H1 (cell line): ENCODE data around the gene MTCH1. TPM values are rescaled to one million over a fixed set of nuclear protein-coding genes. Genes with fewer than 3 reads are reported as not detected.

Experiments used
- CTCF ChIA-PET: fragments of 300-600 bp; sonication (Branson Sonifier 250); formaldehyde crosslinking; loops from one replicate; lab custom pipeline; 2021; ENCODE audit not compliant: partially characterized antibody; lab: Charles Lee
- POLR2A ChIA-PET: fragments of 300-600 bp; sonication (Branson Sonifier 250); formaldehyde crosslinking; loops from one replicate; lab custom pipeline; 2021; ENCODE audit warnings: inconsistent platforms; ENCODE audit not compliant: partially characterized antibody; lab: Charles Lee
- DNase-seq, 2 experiments: peaks; one replicate each; pipeline versions ENCODE4 v3.0.0 to v3.0.0-alpha.2; 2010 to 2022; ENCODE audit warnings: low spot score in 2 of 2, low read depth in 1 of 2, mixed read lengths in 1 of 2
- FAIRE-seq: peaks from 2 replicates; lab custom pipeline; 2011; peaks lifted over from hg19 to GRCh38; lab: Jason Lieb, UNC
- H2AFZ ChIP-seq: 2 replicates; pipeline ENCODE4 v1.8.1; 2012; ENCODE audit warnings: low read length, inconsistent platforms
- H2AK5ac ChIP-seq: 2 replicates; pipeline ENCODE4 v1.6.1; 2013; ENCODE audit warnings: low read depth, low read length
- H2BK120ac ChIP-seq: replicated peaks from 2 replicates; pipeline ENCODE3; 2013; ENCODE audit warnings: low read depth, low read length, inconsistent platforms
- H2BK12ac ChIP-seq: 2 replicates; pipeline ENCODE4 v1.6.1; 2013; ENCODE audit warnings: low read depth, low read length
- H2BK15ac ChIP-seq: 2 replicates; pipeline ENCODE4 v1.6.1; 2013; ENCODE audit warnings: low read length
- H2BK20ac ChIP-seq: 2 replicates; pipeline ENCODE4 v1.6.1; 2013; ENCODE audit warnings: low read length
- H2BK5ac ChIP-seq: 2 replicates; pipeline ENCODE4 v1.6.1; 2013; ENCODE audit warnings: low read depth, low read length
- H3K14ac ChIP-seq: 2 replicates; pipeline ENCODE4 v1.6.1; 2013; ENCODE audit warnings: inconsistent platforms; ENCODE audit not compliant: insufficient read length
- H3K18ac ChIP-seq: 2 replicates; pipeline ENCODE4 v1.6.1; 2013; ENCODE audit warnings: low read length; ENCODE audit errors: extremely low read depth
- H3K23ac ChIP-seq: 2 replicates; pipeline ENCODE4 v1.6.1; 2013; ENCODE audit warnings: inconsistent platforms; ENCODE audit not compliant: insufficient read length
- H3K23me2 ChIP-seq: 2 replicates; pipeline ENCODE4 v1.6.1; 2013; ENCODE audit warnings: low read depth, low read length
- H3K27ac ChIP-seq: 2 replicates; pipeline ENCODE4 v1.6.1; 2011; ENCODE audit warnings: low read depth, low read length, inconsistent platforms
- H3K27me3 ChIP-seq, 4 experiments: replicated peaks in 1 of 4; 1 replicate in 1 of 4; 2 replicates in 3 of 4; pipeline versions ENCODE4 v1.6.1 to v1.8.1; 2011 to 2013; ENCODE audit warnings: low read length in 3 of 4, mild to moderate bottlenecking in 3 of 4, inconsistent platforms in 2 of 4, mixed read lengths in 2 of 4, moderate library complexity in 1 of 4; ENCODE audit not compliant: control insufficient read depth in 3 of 4, insufficient read depth in 3 of 4; ENCODE audit errors: extremely low read depth in 1 of 4
- H3K36me3 ChIP-seq, 4 experiments: 2 replicates each; pipeline versions ENCODE4 v1.6.1 to v1.8.1; 2011 to 2013; ENCODE audit warnings: mild to moderate bottlenecking in 4 of 4, low read length in 3 of 4, moderate library complexity in 2 of 4, control low read depth in 1 of 4, inconsistent platforms in 1 of 4; ENCODE audit not compliant: insufficient read depth in 4 of 4, control insufficient read depth in 2 of 4
- H3K4ac ChIP-seq: replicated peaks from 2 replicates; pipeline ENCODE3; 2013; ENCODE audit warnings: low read length, low read depth, mixed read lengths, inconsistent platforms; ENCODE audit not compliant: insufficient read length
- H3K4me1 ChIP-seq, 4 experiments: replicated peaks in 1 of 4; 1 replicate in 1 of 4; 2 replicates in 3 of 4; pipeline versions ENCODE4 v1.6.1 to v1.8.1; 2011 to 2013; ENCODE audit warnings: low read length in 3 of 4, inconsistent platforms in 2 of 4, mixed read lengths in 1 of 4; ENCODE audit not compliant: insufficient read depth in 4 of 4, control insufficient read depth in 3 of 4
- H3K4me2 ChIP-seq, 2 experiments: 2 replicates each; pipeline versions ENCODE4 v1.6.1 to v1.8.1; 2011 to 2013; ENCODE audit warnings: low read depth in 2 of 2, low read length in 2 of 2, control low read depth in 1 of 2, inconsistent platforms in 1 of 2, mild to moderate bottlenecking in 1 of 2; ENCODE audit not compliant: insufficient read depth in 1 of 2
- H3K4me3 ChIP-seq, 4 experiments: fragments of 200-600, 300-600 bp in 1 of 4; sonication (generic), shearing (Covaris generic), sonication (Bioruptor Twin) in 1 of 4; 2 replicates each; pipeline versions ENCODE4 v1.5.1 to v1.8.1; 2011 to 2016; ENCODE audit warnings: low read length in 4 of 4, low read depth in 3 of 4, control low read depth in 2 of 4, inconsistent platforms in 2 of 4, mild to moderate bottlenecking in 2 of 4, mixed read lengths in 1 of 4, moderate library complexity in 1 of 4; ENCODE audit not compliant: insufficient read depth in 2 of 4; ENCODE audit errors: extremely low read depth in 1 of 4
- H3K56ac ChIP-seq: replicated peaks from 2 replicates; pipeline ENCODE3; 2013; ENCODE audit warnings: low read depth, mild to moderate bottlenecking, mixed read lengths, low read length, inconsistent platforms; ENCODE audit not compliant: insufficient read length
- H3K79me1 ChIP-seq: 2 replicates; pipeline ENCODE4 v1.6.1; 2013; ENCODE audit warnings: low read depth, low read length, control low read depth
- H3K79me2 ChIP-seq, 2 experiments: 2 replicates each; pipeline versions ENCODE4 v1.6.1 to v1.8.1; 2012 to 2013; ENCODE audit warnings: low read length in 2 of 2, mild to moderate bottlenecking in 2 of 2, inconsistent platforms in 1 of 2; ENCODE audit not compliant: insufficient read depth in 2 of 2, control insufficient read depth in 1 of 2
- H3K9ac ChIP-seq, 4 experiments: replicated peaks in 1 of 4; 1 replicate in 1 of 4; 2 replicates in 3 of 4; pipeline versions ENCODE4 v1.6.1 to v1.8.1; 2011 to 2013; ENCODE audit warnings: low read depth in 3 of 4, low read length in 3 of 4, control low read depth in 2 of 4, mild to moderate bottlenecking in 2 of 4, moderate library complexity in 2 of 4, inconsistent platforms in 1 of 4; ENCODE audit errors: extremely low read depth in 1 of 4
- H3K9me3 ChIP-seq, 2 experiments: 2 replicates each; pipeline versions ENCODE4 v1.6.1 to v1.8.1; 2012 to 2013; ENCODE audit warnings: mild to moderate bottlenecking in 2 of 2, moderate library complexity in 2 of 2, control low read depth in 1 of 2, inconsistent platforms in 1 of 2, low read depth in 1 of 2, low read length in 1 of 2, mixed read lengths in 1 of 2; ENCODE audit not compliant: insufficient read depth in 2 of 2
- H4K20me1 ChIP-seq, 2 experiments: replicated peaks in 1 of 2; 2 replicates each; pipeline versions ENCODE3 to v1.8.1; 2011 to 2013; ENCODE audit warnings: inconsistent platforms in 2 of 2, low read length in 2 of 2, mild to moderate bottlenecking in 1 of 2; ENCODE audit not compliant: insufficient read depth in 2 of 2, control insufficient read depth in 1 of 2
- H4K5ac ChIP-seq: 2 replicates; pipeline ENCODE4 v1.6.1; 2013; ENCODE audit warnings: low read length, low read depth, mixed read lengths, inconsistent platforms; ENCODE audit not compliant: insufficient read length
- H4K8ac ChIP-seq: 2 replicates; pipeline ENCODE4 v1.8.0; 2013; ENCODE audit warnings: mild to moderate bottlenecking, moderate library complexity, low read length, inconsistent platforms; ENCODE audit not compliant: insufficient read depth; ENCODE audit errors: extremely low read depth
- H4K91ac ChIP-seq: replicated peaks from 2 replicates; pipeline ENCODE3; 2013; ENCODE audit warnings: low read length, mixed read lengths, inconsistent platforms; ENCODE audit not compliant: insufficient read length
- ASH2L ChIP-seq: fragments of 200-600, 300-600 bp; sonication (generic); IDR thresholded peaks from one replicate; pipeline ENCODE4 v1.7.1; 2017; ENCODE audit warnings: low read length
- BRCA1 ChIP-seq: IDR thresholded peaks from 2 replicates; pipeline ENCODE4 v1.6.1; 2012; ENCODE audit warnings: low read depth, low read length, improper control_type of control experiment
- CBX5 ChIP-seq: fragments of 300-800, 300-1000 bp; sonication (generic); IDR thresholded peaks from 2 replicates; pipeline ENCODE4 v1.7.1; 2016; ENCODE audit warnings: antibody characterized with exemption, low read length, low read depth
- CHD2 ChIP-seq: IDR thresholded peaks from 2 replicates; pipeline ENCODE4 v1.6.1; 2012; ENCODE audit warnings: low read length, improper control_type of control experiment
- KDM5A ChIP-seq: fragments of 200-600 bp; IDR thresholded peaks from 2 replicates; pipeline ENCODE4 v1.7.1; 2012; ENCODE audit warnings: mild to moderate bottlenecking, low read length, inconsistent platforms, mixed read lengths
- PHF8 ChIP-seq: fragments of 200-600 bp; sonication (generic); conservative IDR thresholded peaks from 2 replicates; pipeline ENCODE4 v1.7.1; 2012; ENCODE audit warnings: low read depth, mild to moderate bottlenecking, inconsistent platforms, low read length, moderate library complexity
- POLR2A ChIP-seq, 2 experiments: IDR thresholded peaks; 1 replicate in 1 of 2; 2 replicates in 1 of 2; pipeline ENCODE4 v1.6.1; 2011; ENCODE audit warnings: low read depth in 2 of 2, low read length in 2 of 2, mild to moderate bottlenecking in 2 of 2; ENCODE audit errors: control extremely low read depth in 1 of 2
- RAD21 ChIP-seq, 2 experiments: IDR thresholded peaks in 1 of 2; conservative IDR thresholded peaks in 1 of 2; 2 replicates each; pipeline ENCODE4 v1.6.1; 2011; ENCODE audit warnings: low read depth in 2 of 2, low read length in 2 of 2, improper control_type of control experiment in 1 of 2, inconsistent platforms in 1 of 2, mild to moderate bottlenecking in 1 of 2, moderate library complexity in 1 of 2
- SP1 ChIP-seq: IDR thresholded peaks from 2 replicates; pipeline ENCODE4 v1.6.1; 2011; ENCODE audit warnings: low read depth, low read length
- SP4 ChIP-seq: IDR thresholded peaks from 2 replicates; pipeline ENCODE4 v1.6.1; 2012; ENCODE audit warnings: low read length, inconsistent platforms
- TAF1 ChIP-seq: IDR thresholded peaks from 2 replicates; pipeline ENCODE4 v1.6.1; 2011; ENCODE audit warnings: mild to moderate bottlenecking, low read depth, low read length
- WGBS, 2 experiments: shearing (Covaris generic) in 1 of 2; methylation state at CpG; one replicate each; pipeline versions ENCODE4 v1.1.6 to v1.1.7; 2013 to 2015; ENCODE audit warnings: low lambda C conversion rate in 2 of 2, mixed read lengths in 2 of 2, inconsistent platforms in 1 of 2, low coverage in 1 of 2, missing lambda C conversion rate in 1 of 2; ENCODE audit not compliant: insufficient replicate concordance in 2 of 2, insufficient coverage in 1 of 2, insufficient read length in 1 of 2; ENCODE audit errors: extremely low coverage in 1 of 2, missing lambda C conversion rate in 1 of 2; 5-methylcytosine and 5-hydroxymethylcytosine counted together
- polyA plus RNA-seq, 7 experiments: library from polyadenylated mRNA; depleted of rRNA in 3 of 7; stranded (reverse) in 5 of 7; unstranded in 2 of 7; fragments of >200 nt in 5 of 7; fragments of 200-250 nt in 2 of 7; gene quantifications; 1 replicate in 5 of 7; 2 replicates in 1 of 7; 4 replicates in 1 of 7; pipeline versions ENCODE4 v1.2.1 to v1.2.3, GENCODE V29; 2011 to 2013; ENCODE audit warnings: missing spikeins in 2 of 7, mixed read lengths in 2 of 7
- total RNA-seq: library from RNA; stranded (reverse); fragmentation: NEBNext Ultra II Directional; extraction: Animal tissue kit (Norgen Biotek cat#: 25700); gene quantifications from 2 replicates; pipeline ENCODE4 v1.2.1, GENCODE V29; 2021

Gene MTCH1
- total and polyA plus RNA-seq, 2 of the 8 experiments (the other 6 are each of a cell fraction or from before 2014, with no cell fraction given): 169 to 214 TPM

- H3K4me3 ChIP-seq: peak overlapping the region; percentile 84 to 94 (median 90)
- H3K56ac ChIP-seq: peak overlapping the region; percentile 32
- H3K18ac ChIP-seq: peak overlapping the region; percentile 60
- H3K23ac ChIP-seq: no peak overlapping the region
- no peak overlapping the region for H2BK120ac ChIP-seq
- H2BK20ac ChIP-seq: no peak overlapping the region
- 0 out of 8 replicates have a peak, but pooled peaks cover 0 to 3% (median 0%) of the 10 kb centered on the region in 4 experiments for H3K36me3 ChIP-seq
- H3K9me3 ChIP-seq: no peaks in the 10 kb centered on the region
- H3K4me1 ChIP-seq: peaks cover 10 to 18% (median 14%) of the 10 kb centered on the region in 4 experiments
- H2AK5ac ChIP-seq: 0 out of 2 replicates have a peak overlapping the region, but pooled peaks have one; percentile 48
- H3K4ac ChIP-seq: peak overlapping the region; percentile 84
- no peak overlapping the region for H2AFZ ChIP-seq
- H3K9ac ChIP-seq: peak overlapping the region; percentile 61 to 92 (median 83)
- 9% methylated on average over 17 of the region's 19 CpGs; no CpG with 5 or more reads in 1 of the 2 experiments for WGBS, 2 experiments
- no peak overlapping the region; the same call in 1 of the 2 replicates for H4K8ac ChIP-seq
- H2BK15ac ChIP-seq: peak overlapping the region; percentile 88; the same call in 1 of the 2 replicates
- peak; percentile 43 to 67 for DNase-seq
- ChIA-PET POLR2A (interaction anchor here (0.6 to 2.1 kb wide), 11 partner anchors 14 to 273 kb away, joined by 3 to 9 read pairs (median 4); partner anchors contain the start of genes C6orf89, FGD2, TBC1D22B and TMEM217), CTCF (interaction anchor here (0.7 to 14.9 kb wide), 5 partner anchors 21 to 138 kb away, joined by 3 to 237 read pairs (median 3); no protein-coding TSS in a partner anchor)
- peaks cover 12% of the 10 kb centered on the region for H3K79me1 ChIP-seq
- H3K23me2 ChIP-seq: peaks cover 13% of the 10 kb centered on the region; the same call in 1 of the 2 replicates
- H3K79me2 ChIP-seq: peaks cover 32 to 60% of the 10 kb centered on the region in 2 experiments
- peaks cover 31 to 39% of the 10 kb centered on the region in 2 experiments for H4K20me1 ChIP-seq
- H3K14ac ChIP-seq: peak overlapping the region; percentile 44
- FAIRE-seq: no peak
- H3K4me2 ChIP-seq: peak overlapping the region; percentile 97 to 98
- peak overlapping the region; percentile 86 for H2BK5ac ChIP-seq
- H4K5ac ChIP-seq: peak overlapping the region; percentile 28
- H3K27ac ChIP-seq: peak overlapping the region; percentile 71; the same call in 1 of the 2 replicates
- no peaks in the 10 kb centered on the region; a peak in 1 of 7 replicates for H3K27me3 ChIP-seq
- H4K91ac ChIP-seq: peak overlapping the region; percentile 69
- H2BK12ac ChIP-seq: peak overlapping the region; percentile 72; the same call in 1 of the 2 replicates
- peak; percentile 64 for TF ChIP-seq ASH2L
- no peak for TF ChIP-seq CBX5
- TF ChIP-seq SP4: no peak
- TF ChIP-seq RAD21 (IDR thresholded peaks at IDR 0.05 in 1 of 2, conservative IDR thresholded peaks at IDR 0.05 in 1 of 2; ENCODE audit: low read depth in 2 of 2, low read length in 2 of 2): no peak
- no peak for TF ChIP-seq BRCA1
- TF ChIP-seq KDM5A: no peak
- peak; percentile 46; the same call in 1 of the 2 replicates for TF ChIP-seq TAF1
- TF ChIP-seq POLR2A (IDR thresholded peaks at IDR 0.05; ENCODE audit: control extremely low read depth in 1 of 2, low read depth in 2 of 2, low read length in 2 of 2): 0 out of 3 replicates have a peak, but pooled peaks of 1 of the 2 experiments have one; percentile 5
- peak; percentile 42; the same call in 1 of the 2 replicates for TF ChIP-seq CHD2
- no peak for TF ChIP-seq PHF8
- peak; percentile 55; the same call in 1 of the 2 replicates for TF ChIP-seq SP1
These were observed 1.2 kb downstream of the MTCH1 start for GRCh38 chr6:36984581-36985416.
